Left lung (tissue), 10 donors: ENCODE measurements around the gene PFAS. TPM values are rescaled to one million over a fixed set of nuclear protein-coding genes. Genes with fewer than 3 reads are reported as not detected.

Source experiments
- ATAC-seq: fragments of 200-7000 bp; cut with Tn5 transposase; one replicate; pipeline ENCODE4 v1.9.1; 2020; ENCODE audit warnings: moderate library complexity
- DNase-seq, 4 donors: peaks; one replicate each; pipeline ENCODE4 v3.0.0-alpha.2; 2013 to 2020
- H3K27ac ChIP-seq, 2 donors: fragments of 200-600 bp; sonication (generic) in 1 of 2; one replicate each; pipeline versions ENCODE4 v1.5.0 to v1.8.0; 2020 to 2021
- H3K27me3 ChIP-seq, 2 donors: fragments of 200-600 bp; sonication (generic) in 1 of 2; one replicate each; pipeline versions ENCODE4 v1.5.0 to v1.8.0; 2020 to 2021
- H3K36me3 ChIP-seq, 2 donors: fragments of 200-600 bp; sonication (generic) in 1 of 2; one replicate each; pipeline versions ENCODE4 v1.5.0 to v1.8.0; 2020 to 2021
- H3K4me1 ChIP-seq, 2 donors: fragments of 200-600 bp; one replicate each; pipeline ENCODE4 v1.8.0; 2021
- H3K4me3 ChIP-seq, 2 donors: fragments of 200-600 bp; sonication (generic) in 1 of 2; one replicate each; pipeline versions ENCODE4 v1.5.0 to v1.8.0; 2020 to 2021; ENCODE audit warnings: mild to moderate bottlenecking in 1 of 2
- H3K9me3 ChIP-seq, 2 donors: fragments of 200-600 bp; sonication (generic) in 1 of 2; one replicate each; pipeline versions ENCODE4 v1.5.0 to v1.8.0; 2020 to 2021
- CTCF ChIP-seq, 2 donors: fragments of 200-600 bp; sonication (generic) in 1 of 2; IDR thresholded peaks; one replicate each; pipeline versions ENCODE4 v1.5.0 to v1.8.0; 2021; ENCODE audit warnings: antibody characterized with exemption in 2 of 2
- intact Hi-C, 2 donors: fragments of 100-400 bp; cut with DNase I; formaldehyde crosslinking; loops; one replicate each; pipeline versions ENCODE4 v1.11.2 to v1.14.2; 2022
- polyA plus RNA-seq, 6 donors: library from polyadenylated mRNA; unstranded; fragments of 120-200 nt; gene quantifications; one replicate each; pipeline ENCODE4 v1.2.1, GENCODE V29; 2013; ENCODE audit not compliant: insufficient read length in 6 of 6
- total RNA-seq, 2 donors: library from RNA; stranded (reverse); fragmentation: NEBNext Ultra II Directional; extraction: Animal tissue kit (Norgen Biotek cat#: 25700); gene quantifications; one replicate each; pipeline ENCODE4 v1.2.1, GENCODE V29; 2021
- donor health status: DM: no; HTN: yes; CAD: no.
- donor health status: DM: no; HTN: no; CAD: no.

PFAS gene
- total and polyA plus RNA-seq, 8 donors: 25.9 to 51.0 (median 41.7) TPM

GRCh38 chr17:8311131-8311790 is 62.2 kb downstream of the PFAS start:
- Histone ChIP-seq H3K27ac (peak overlapping the region; percentile 39 to 70), H3K9me3 (no peaks in the 10 kb centered on the region), H3K27me3 (peaks cover 11 to 60% of the 10 kb centered on the region in 2 donors), H3K4me3 (peak overlapping the region; percentile 16 to 38), H3K4me1 (no peaks in the 10 kb centered on the region), H3K36me3 (peaks cover 0 to 4% of the 10 kb centered on the region in 2 donors)
- peak; percentile 7 for ATAC-seq
- no peak for TF ChIP-seq CTCF (IDR thresholded peaks at IDR 0.05)
- intact Hi-C loops: no loop called here
- DNase-seq: peak in 1 of 4 donors; percentile 75

- H3K4me1 ChIP-seq: no peaks in the 10 kb centered on the region
- H3K36me3 ChIP-seq: peaks cover 0 to 4% of the 10 kb centered on the region in 2 donors
- ATAC-seq: no peak
- H3K27ac ChIP-seq: no peak overlapping the region
- peak in 1 of 4 donors; percentile 57 for DNase-seq
- H3K9me3 ChIP-seq: no peaks in the 10 kb centered on the region
- H3K4me3 ChIP-seq: peak overlapping the region in 1 of 2 donors; percentile 38
- peaks cover 11 to 69% of the 10 kb centered on the region in 2 donors for H3K27me3 ChIP-seq
- no peak for TF ChIP-seq CTCF (IDR thresholded peaks at IDR 0.05)
- intact Hi-C loops: no loop called here
These were observed 63.2 kb downstream of the PFAS start for GRCh38 chr17:8312251-8312650.

DNA sequence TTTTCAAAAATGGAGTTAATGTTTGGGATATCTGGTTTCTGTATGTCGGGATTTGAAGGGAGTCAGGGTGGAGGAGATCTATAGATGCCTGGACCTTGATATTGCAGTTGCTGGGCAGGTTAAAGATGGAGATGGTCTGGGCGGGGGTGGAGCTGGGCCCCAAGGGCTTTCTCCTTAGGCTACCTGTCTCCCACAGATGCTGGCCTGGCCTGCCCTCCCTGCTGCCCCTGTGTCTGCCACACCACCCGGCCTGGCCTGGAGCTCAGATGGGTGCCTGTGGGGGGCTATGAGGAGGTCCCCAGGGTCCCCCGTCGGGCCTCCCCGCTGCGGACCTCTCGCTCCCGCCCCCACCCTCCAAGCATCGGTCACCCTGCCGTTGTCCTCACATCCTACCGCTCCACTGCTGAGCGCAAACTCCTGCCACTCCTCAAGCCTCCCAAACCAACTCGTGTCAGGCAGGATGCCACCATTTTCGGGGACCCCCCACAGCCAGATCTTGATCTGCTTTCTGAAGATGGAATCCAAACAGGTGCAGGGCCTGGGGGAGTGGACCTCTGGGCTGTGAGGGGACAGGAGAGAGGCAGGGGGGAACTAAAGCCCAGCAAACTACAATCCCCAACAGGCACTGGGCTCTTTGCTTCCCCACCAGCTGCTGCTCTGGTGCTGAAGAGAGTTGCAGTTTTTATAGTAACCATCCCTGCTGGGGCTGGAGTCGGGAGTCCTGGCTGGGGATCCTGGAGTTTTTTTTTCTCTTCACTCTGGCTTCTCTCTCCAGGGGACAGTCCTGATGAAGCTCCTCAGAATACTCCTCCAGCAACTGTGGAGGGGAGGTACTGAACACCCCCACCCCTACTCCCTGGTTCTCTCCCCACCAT is 63.9 kb downstream of the PFAS start:
- DNase-seq (peak in 1 of 4 donors; percentile 62), ATAC-seq (no peak)
- TF ChIP-seq CTCF (IDR thresholded peaks at IDR 0.05): no peak
- Histone ChIP-seq H3K36me3 (peaks cover 0 to 4% of the 10 kb centered on the region in 2 donors), H3K4me1 (no peaks in the 10 kb centered on the region), H3K9me3 (no peaks in the 10 kb centered on the region), H3K27me3 (peaks cover 11 to 69% of the 10 kb centered on the region in 2 donors), H3K4me3 (peak overlapping the region in 1 of 2 donors; percentile 38), H3K27ac (no peak overlapping the region)
- intact Hi-C loops: no loop called here

DNA sequence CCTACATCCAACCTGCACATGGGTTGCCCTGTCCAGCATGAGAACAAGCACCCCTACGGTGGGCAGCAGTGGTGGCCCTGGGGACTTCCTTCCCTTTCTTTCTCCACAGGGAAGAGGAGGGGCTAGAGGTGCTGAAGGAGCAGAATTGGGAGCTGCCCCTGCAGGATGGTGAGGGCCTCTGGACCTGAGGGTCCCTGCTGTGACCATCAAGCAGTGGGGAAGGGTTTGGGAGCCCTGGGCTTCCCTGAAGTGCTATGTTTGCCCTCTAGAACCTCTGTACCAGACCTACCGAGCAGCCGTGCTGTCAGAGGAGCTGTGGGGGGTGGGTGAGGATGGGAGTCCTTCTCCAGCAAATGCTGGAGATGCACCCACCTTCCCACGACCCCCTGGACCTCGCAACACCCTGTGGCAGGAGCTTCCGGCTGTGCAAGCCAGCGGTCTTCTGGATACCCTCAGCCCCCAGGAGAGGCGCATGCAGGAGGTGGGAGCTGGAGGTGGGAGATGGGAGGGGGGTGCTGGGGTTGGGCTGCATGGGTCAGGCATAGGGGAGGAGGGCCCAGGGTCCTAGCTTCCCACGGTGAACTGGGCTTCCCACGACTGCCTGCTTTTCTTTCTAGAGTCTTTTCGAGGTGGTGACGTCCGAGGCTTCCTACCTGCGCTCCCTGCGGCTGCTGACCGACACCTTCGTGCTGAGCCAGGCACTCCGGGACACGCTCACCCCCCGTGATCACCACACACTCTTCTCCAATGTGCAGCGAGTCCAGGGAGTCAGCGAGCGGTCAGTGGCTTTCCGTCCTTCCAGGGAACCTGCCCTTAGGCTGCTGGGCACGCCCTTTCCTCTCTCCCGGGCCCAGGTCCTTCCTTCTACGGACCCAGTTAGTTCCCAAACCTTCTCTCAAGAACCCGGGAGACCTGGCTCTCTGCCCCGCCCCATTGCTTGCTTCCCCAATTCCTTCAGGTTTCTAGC is 66.0 kb downstream of the PFAS start:
- peak; percentile 64 for ATAC-seq
- Histone ChIP-seq H3K4me1 (no peaks in the 10 kb centered on the region), H3K27ac (no peak overlapping the region), H3K27me3 (peaks cover 11 to 69% of the 10 kb centered on the region in 2 donors), H3K36me3 (peaks cover 0 to 4% of the 10 kb centered on the region in 2 donors), H3K4me3 (no peak overlapping the region), H3K9me3 (no peaks in the 10 kb centered on the region)
- no peak for TF ChIP-seq CTCF (IDR thresholded peaks at IDR 0.05)
- DNase-seq: no peak
- intact Hi-C loops: no loop called here
